Thymus (tissue), 11 donors: Measurements from ENCODE around the gene LRRC28. TPM values are rescaled to one million over a fixed set of nuclear protein-coding genes. Genes with fewer than 3 reads are reported as not detected.

ENCODE experiments used
- DNase-seq, 9 donors: peaks; one replicate each; pipeline ENCODE4 v3.0.0-alpha.2; 2013; ENCODE audit warnings: low spot score in 9 of 9, low read depth in 6 of 9, missing footprints in 1 of 9
- H3K27ac ChIP-seq, 2 donors: one replicate each; pipeline ENCODE4 v1.5.1; 2013; ENCODE audit warnings: control low read depth in 1 of 2, low read depth in 1 of 2, low read length in 1 of 2, mild to moderate bottlenecking in 1 of 2, moderate library complexity in 1 of 2
- H3K27me3 ChIP-seq, 2 donors: one replicate each; pipeline ENCODE4 v1.5.1; 2013; ENCODE audit warnings: low read length in 1 of 2; ENCODE audit not compliant: control insufficient read depth in 2 of 2, insufficient read depth in 1 of 2
- H3K36me3 ChIP-seq, 2 donors: one replicate each; pipeline ENCODE4 v1.5.1; 2013; ENCODE audit warnings: low read length in 1 of 2, mild to moderate bottlenecking in 1 of 2, moderate library complexity in 1 of 2; ENCODE audit not compliant: control insufficient read depth in 2 of 2, insufficient read depth in 2 of 2
- H3K4me1 ChIP-seq, 2 donors: one replicate each; pipeline ENCODE4 v1.5.1; 2013; ENCODE audit warnings: low read length in 2 of 2; ENCODE audit not compliant: control insufficient read depth in 2 of 2, insufficient read depth in 2 of 2
- H3K4me3 ChIP-seq, 2 donors: one replicate each; pipeline ENCODE4 v1.5.1; 2013; ENCODE audit warnings: low read length in 2 of 2, control low read depth in 1 of 2, mild to moderate bottlenecking in 1 of 2
- H3K9me3 ChIP-seq, 2 donors: one replicate each; pipeline ENCODE4 v1.5.1; 2013; ENCODE audit warnings: low read length in 1 of 2, mild to moderate bottlenecking in 1 of 2; ENCODE audit not compliant: control insufficient read depth in 2 of 2, insufficient read depth in 1 of 2
- WGBS: extraction: QIAGEN DNeasy Blood & Tissue Kit; methylation state at CpG from one replicate; pipeline ENCODE4 v1.1.7; 2013; 5-methylcytosine and 5-hydroxymethylcytosine counted together
- polyA plus RNA-seq: library from polyadenylated mRNA; stranded (reverse); fragments of 200-250 nt; gene quantifications from one replicate; pipeline ENCODE4 v1.2.3, GENCODE V29; 2013
- total RNA-seq: library from RNA; stranded (reverse); fragments of 120-200 nt; gene quantifications from one replicate; pipeline ENCODE4 v1.2.4, GENCODE V29; 2013
- donor health status: healthy.

The LRRC28 gene
- total and polyA plus RNA-seq, 2 donors, result 11.0 to 23.5 TPM

DNA sequence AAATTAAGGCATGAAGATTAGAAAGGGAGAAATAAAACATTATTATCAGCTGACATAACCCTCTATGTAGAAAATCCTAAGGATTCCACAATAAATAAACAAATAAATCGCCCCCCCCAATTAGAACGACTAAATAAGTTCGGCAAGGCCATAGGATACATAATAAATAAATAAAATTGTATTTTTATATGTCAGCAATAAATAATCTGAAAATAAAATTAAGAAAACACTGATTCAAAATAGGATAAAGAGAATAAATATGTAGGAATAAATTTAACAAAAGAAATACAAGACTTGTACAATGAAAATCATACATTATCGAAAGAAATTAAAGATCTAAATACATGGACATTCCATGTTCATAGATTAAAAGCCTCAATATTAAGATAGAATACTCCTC is 7.0 kb upstream of the LRRC28 start:
- 98% methylated on average over 4 of the region's 4 CpGs for WGBS

DNA sequence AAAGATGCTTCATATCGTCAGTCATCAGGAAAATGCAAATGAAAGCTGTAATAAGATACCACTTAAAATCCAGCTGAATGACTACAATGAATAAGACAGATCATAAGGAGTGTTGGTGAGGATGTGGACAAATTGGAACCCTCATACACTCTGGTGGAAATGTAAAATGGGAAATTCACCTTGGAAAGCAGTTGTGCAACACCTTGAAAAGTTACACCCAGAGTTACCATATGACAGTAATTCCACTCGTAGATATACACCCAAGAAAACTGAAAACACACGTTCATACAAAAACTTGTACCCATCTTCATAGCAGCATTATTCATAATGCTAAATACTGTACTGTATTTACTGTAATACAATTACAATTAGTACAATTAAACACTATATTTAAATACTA is 4.2 kb upstream of the LRRC28 start:
- no peaks in the 10 kb centered on the region for H3K36me3 ChIP-seq
- no peaks in the 10 kb centered on the region for H3K27me3 ChIP-seq
- no peak overlapping the region for H3K4me3 ChIP-seq
- no peak overlapping the region for H3K27ac ChIP-seq
- no peaks in the 10 kb centered on the region for H3K9me3 ChIP-seq
- peaks cover 0 to 3% of the 10 kb centered on the region in 2 donors for H3K4me1 ChIP-seq
- DNase-seq, result no peak
- 93% methylated on average over 3 of the region's 3 CpGs for WGBS

More for the DNA sequence above, 7.0 kb upstream of the LRRC28 start:
- no peak overlapping the region for H3K4me3 ChIP-seq
- no peak overlapping the region for H3K27ac ChIP-seq
- H3K4me1 ChIP-seq, result peaks cover 0 to 2% of the 10 kb centered on the region in 2 donors
- no peaks in the 10 kb centered on the region for H3K36me3 ChIP-seq
- H3K27me3 ChIP-seq, result no peaks in the 10 kb centered on the region
- H3K9me3 ChIP-seq, result no peaks in the 10 kb centered on the region
- DNase-seq, result no peak

DNA sequence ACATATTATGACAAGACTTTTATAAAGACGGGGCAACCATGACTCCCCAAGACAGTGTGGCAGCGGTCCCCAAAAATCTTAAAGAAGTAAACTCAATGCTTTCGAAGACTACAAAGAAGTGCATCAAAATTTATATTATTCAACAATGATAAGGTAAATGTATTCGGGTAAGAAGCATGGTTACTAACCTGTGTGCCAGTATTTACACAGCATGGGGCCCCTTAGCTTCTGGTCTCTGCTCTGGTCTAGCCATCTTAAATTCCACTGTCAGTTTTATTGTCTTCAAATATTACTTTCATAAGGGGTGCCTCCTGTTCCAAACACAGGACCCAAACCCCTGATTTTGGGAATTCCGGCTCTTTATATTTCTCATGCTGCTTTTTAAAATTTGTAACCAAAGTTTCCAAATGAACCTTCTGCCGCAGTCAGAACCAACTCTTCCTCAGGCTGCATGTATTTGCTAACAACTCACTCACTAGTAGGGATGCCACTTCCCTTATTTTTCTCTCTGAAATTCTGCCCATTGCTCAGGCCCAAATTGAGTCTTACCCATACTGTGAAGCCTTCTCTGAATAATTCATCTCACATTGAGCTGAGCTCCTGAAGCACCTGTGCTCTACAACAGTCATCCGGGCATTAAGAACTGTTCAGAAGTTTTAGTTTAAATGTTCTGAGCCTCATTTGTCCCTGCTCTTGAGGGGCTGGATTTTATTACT is 3.1 kb upstream of the LRRC28 start:
- Histone ChIP-seq H3K27ac (no peak overlapping the region), H3K27me3 (no peaks in the 10 kb centered on the region), H3K9me3 (no peaks in the 10 kb centered on the region), H3K4me3 (no peak overlapping the region), H3K4me1 (peaks cover 7 to 11% of the 10 kb centered on the region in 2 donors), H3K36me3 (no peaks in the 10 kb centered on the region)
- WGBS, result 93% methylated on average over 7 of the region's 7 CpGs
- DNase-seq, result no peak

DNA sequence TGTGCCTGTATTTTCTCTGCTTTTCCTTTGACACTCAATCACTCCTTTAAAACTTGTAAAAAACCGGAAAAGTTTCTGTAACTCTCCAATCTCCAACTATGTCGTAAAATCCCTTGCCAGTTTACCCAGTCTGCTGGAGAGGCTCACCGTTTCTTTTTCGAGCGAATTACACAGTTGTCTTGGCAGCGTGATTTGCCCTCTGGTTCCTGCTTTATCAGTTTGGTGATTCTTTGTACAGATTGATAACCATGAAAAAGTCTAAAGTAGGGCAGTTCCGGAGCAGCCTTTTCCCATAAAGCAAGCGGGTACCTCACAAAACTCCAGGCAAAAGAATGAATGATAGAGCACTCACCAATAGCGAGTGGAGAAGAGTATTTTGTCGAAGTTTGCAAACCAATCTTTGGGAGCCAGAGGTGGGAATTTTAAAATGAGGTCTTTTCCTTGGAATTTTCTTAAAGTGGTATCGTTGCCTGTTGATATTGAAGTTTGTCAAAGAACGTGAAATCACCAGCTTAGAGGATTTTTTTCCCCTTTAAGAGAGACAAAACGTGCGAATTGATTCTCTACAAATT is 1.9 kb upstream of the LRRC28 start, which contains the start of gene TTC23:
Gene TTC23 (minus strand): TSS at position 312 of the 572 bp plus-strand sequence. CDS start 20,869 bp downstream, outside the sequence.
- WGBS, result 28% methylated on average over 14 of the region's 14 CpGs

DNA sequence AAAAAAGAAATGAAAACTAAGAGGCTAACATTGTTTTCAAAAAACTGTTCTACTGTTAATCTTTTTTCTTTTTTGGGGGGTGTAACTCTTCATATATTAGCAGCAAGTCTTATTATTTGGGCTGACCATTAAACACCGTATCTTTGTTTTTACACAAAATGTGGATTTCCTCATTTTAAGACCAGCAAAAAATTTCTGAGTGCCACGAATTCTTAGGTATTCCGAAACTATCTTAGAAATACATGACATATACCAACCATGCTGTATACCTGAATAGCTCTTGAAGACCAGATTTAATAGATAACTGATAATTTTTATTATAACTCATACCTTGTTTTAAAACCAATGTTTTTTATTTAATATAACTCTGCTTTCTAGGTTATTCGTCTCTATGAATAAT is 1.3 kb upstream of the LRRC28 start:
- peak overlapping the region in 1 of 2 donors; percentile 96 for H3K27ac ChIP-seq
- no peaks in the 10 kb centered on the region for H3K36me3 ChIP-seq
- DNase-seq, result no peak
- H3K4me3 ChIP-seq, result peak overlapping the region in 1 of 2 donors; percentile 44
- H3K4me1 ChIP-seq, result peaks cover 7 to 15% of the 10 kb centered on the region in 2 donors
- H3K9me3 ChIP-seq, result no peaks in the 10 kb centered on the region
- no peaks in the 10 kb centered on the region for H3K27me3 ChIP-seq
- WGBS, result 70% methylated on average over 4 of the region's 4 CpGs

More for the DNA sequence above, 1.9 kb upstream of the LRRC28 start, which contains the start of gene TTC23:
- Histone ChIP-seq H3K4me3 (peak within 1 kb of the TSS; percentile 41 to 79), H3K36me3 (no peaks in the 10 kb centered on the region), H3K4me1 (peaks cover 7 to 15% of the 10 kb centered on the region in 2 donors), H3K27ac (peak within 1 kb of the TSS in 1 of 2 donors; percentile 96), H3K9me3 (no peaks in the 10 kb centered on the region), H3K27me3 (no peaks in the 10 kb centered on the region)
- peak in 2 of 9 donors; percentile 21 to 41 for DNase-seq

DNA sequence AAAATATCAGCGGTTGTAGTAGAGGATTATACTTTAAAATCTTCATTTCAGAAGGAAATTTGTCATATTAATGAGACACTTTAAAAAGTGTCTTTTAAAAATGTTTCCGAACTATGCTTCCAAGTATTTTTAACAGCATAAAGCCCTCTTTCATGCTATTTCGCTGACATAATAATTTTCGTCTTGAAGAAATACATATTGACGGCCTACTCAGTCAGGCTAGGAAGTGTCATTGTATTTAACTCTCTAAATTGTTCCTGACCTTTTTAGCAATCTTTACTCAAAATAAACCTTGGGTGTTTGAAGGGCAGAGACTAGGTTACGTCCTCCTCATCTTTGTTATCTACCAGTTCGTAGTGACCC is 806 bp upstream of the LRRC28 start:
- Histone ChIP-seq H3K27ac (peak overlapping the region; percentile 92 to 96), H3K27me3 (no peaks in the 10 kb centered on the region), H3K9me3 (no peaks in the 10 kb centered on the region), H3K36me3 (no peaks in the 10 kb centered on the region), H3K4me1 (peaks cover 7 to 15% of the 10 kb centered on the region in 2 donors), H3K4me3 (peak overlapping the region; percentile 79 to 95)
- 52% methylated on average over 7 of the region's 7 CpGs for WGBS
- peak in 1 of 9 donors; percentile 23 for DNase-seq

DNA sequence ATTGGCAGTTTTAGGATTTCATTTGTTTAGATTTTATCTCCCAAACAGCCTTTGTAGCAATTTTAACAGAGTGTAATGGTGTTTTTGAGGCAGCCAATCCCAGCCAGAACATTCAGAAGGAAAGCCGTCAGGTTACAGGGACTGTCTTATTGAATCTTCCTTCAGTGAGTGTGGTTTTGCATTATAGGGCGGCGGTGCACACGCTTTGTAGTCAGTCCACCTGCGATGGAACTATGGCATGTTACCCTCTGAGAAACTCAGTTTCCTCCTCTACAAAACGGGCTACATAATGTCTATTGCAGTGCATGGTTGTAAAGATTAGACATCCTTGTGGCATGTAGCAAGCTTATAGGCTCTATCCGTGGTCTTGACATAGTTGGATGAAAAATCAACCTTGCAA is 1.0 kb downstream of the LRRC28 start:
- Histone ChIP-seq H3K36me3 (no peaks in the 10 kb centered on the region), H3K4me3 (peak overlapping the region; percentile 75 to 95), H3K9me3 (no peaks in the 10 kb centered on the region), H3K27ac (no peak overlapping the region), H3K27me3 (no peaks in the 10 kb centered on the region), H3K4me1 (peaks cover 7 to 15% of the 10 kb centered on the region in 2 donors)
- peak in 2 of 9 donors; percentile 26 to 48 for DNase-seq
- 54% methylated on average over 7 of the region's 7 CpGs for WGBS

DNA sequence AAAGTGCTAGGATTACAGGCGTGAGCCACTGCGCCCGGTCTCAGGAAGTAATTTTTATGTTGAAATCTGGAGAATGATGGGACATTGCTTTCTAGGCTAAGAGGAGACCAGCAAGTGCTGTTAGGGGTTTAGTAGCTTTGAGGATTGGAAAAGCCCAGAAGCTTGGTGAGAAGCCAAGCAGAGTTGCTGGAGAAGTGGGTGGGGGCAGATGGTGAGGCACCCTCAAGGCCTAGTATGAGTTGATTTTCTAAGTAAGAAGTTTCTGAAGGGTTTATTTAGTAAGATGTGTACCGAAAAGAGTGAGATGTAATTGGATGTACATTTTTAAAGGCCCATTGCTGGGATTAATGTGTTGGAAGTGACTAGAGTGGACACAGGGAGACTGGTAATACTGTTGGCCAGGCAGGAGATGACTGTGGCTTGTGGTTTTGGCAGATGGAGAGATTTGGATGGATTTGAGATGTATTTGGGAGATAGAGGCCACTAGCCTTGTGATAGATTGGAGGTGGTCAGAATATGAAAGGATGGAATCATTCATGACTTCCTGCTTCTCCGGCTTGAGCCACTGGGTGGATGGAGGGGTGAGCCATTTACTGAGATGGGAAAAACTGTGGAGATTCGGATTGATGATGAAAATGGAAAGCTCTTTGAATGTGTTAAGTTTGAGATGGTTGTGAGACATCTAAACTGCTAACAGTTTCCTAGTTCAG is 2.3 kb downstream of the LRRC28 start:
- no peaks in the 10 kb centered on the region for H3K27me3 ChIP-seq
- H3K36me3 ChIP-seq, result no peaks in the 10 kb centered on the region
- no peaks in the 10 kb centered on the region for H3K9me3 ChIP-seq
- H3K4me3 ChIP-seq, result no peak overlapping the region
- H3K4me1 ChIP-seq, result peaks cover 7 to 15% of the 10 kb centered on the region in 2 donors
- H3K27ac ChIP-seq, result no peak overlapping the region
- 98% methylated on average over 6 of the region's 6 CpGs for WGBS
- DNase-seq, result no peak
